AG04449 (cell line): ENCODE measurements around the gene ANO3.

ENCODE experiments used
- CTCF ChIA-PET: fragments of 350-600 bp; formaldehyde crosslinking; extraction: SDS; loops from one replicate; lab custom pipeline; 2021; ENCODE audit warnings: antibody characterized with exemption; lab: Yijun Ruan, JAX
- POLR2A ChIA-PET: fragments of 400-600, 350-600 bp; formaldehyde crosslinking; extraction: SDS; loops from one replicate; lab custom pipeline; 2020; ENCODE audit warnings: antibody characterized with exemption, inconsistent platforms; lab: Yijun Ruan, JAX
- DNase-seq: peaks from one replicate; pipeline ENCODE4 v3.0.0-alpha.2; 2010; ENCODE audit warnings: low read depth, low spot score
- H3K4me3 ChIP-seq: 2 replicates; pipeline ENCODE4 v1.5.1; 2011; ENCODE audit warnings: low read depth, mild to moderate bottlenecking, control low read depth, low read length
- TF ChIP-seq, protein P1 (sequence below): IDR thresholded peaks from one replicate; pipeline ENCODE4 v1.5.1; 2011; ENCODE audit warnings: mild to moderate bottlenecking, moderate library complexity, low read length, control low read depth, inconsistent platforms; ENCODE audit not compliant: insufficient read depth; ENCODE audit errors: missing control alignments

ANO3 gene

GRCh38 chr11:26541870-26542269, 209.9 kb downstream of the ANO3 start:
- no peak for DNase-seq
- H3K4me3 ChIP-seq = no peak overlapping the region
- ChIA-PET CTCF (no interaction called here), POLR2A (no interaction called here)
- TF ChIP-seq, protein P1, sequence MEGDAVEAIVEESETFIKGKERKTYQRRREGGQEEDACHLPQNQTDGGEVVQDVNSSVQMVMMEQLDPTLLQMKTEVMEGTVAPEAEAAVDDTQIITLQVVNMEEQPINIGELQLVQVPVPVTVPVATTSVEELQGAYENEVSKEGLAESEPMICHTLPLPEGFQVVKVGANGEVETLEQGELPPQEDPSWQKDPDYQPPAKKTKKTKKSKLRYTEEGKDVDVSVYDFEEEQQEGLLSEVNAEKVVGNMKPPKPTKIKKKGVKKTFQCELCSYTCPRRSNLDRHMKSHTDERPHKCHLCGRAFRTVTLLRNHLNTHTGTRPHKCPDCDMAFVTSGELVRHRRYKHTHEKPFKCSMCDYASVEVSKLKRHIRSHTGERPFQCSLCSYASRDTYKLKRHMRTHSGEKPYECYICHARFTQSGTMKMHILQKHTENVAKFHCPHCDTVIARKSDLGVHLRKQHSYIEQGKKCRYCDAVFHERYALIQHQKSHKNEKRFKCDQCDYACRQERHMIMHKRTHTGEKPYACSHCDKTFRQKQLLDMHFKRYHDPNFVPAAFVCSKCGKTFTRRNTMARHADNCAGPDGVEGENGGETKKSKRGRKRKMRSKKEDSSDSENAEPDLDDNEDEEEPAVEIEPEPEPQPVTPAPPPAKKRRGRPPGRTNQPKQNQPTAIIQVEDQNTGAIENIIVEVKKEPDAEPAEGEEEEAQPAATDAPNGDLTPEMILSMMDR = no peak

DNA sequence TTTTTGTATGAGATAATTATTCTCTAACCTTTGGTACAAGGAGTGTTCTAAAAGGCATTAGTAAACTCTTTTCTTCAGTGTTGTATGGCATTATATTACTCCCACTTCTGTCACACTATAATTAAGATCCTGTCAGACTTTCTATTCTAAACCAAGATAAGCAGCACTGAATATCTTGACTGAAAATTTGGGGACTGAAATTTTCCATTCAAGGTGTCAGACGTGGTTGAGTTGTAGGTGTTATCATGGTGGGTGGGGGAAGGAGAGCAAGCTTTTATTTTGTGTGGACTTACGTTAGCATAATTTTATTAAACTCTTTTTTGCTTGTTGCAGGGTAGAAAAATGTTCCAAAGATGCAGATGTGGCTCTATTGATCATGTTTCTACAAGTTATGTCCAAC, 217.2 kb downstream of the ANO3 start:
- ChIA-PET CTCF (no interaction called here), POLR2A (no interaction called here)
- no peak for DNase-seq
- H3K4me3 ChIP-seq = no peak overlapping the region
- TF ChIP-seq, protein P1 = no peak

GRCh38 chr11:26550022-26550421, 218.1 kb downstream of the ANO3 start:
- POLR2A ChIA-PET = no interaction called here
- H3K4me3 ChIP-seq = no peak overlapping the region
- TF ChIP-seq, protein P1 = no peak
- DNase-seq = no peak
- CTCF ChIA-PET = interaction anchor here (0.9 kb wide), 1 partner anchor 253 kb away, joined by 3 read pairs; no protein-coding TSS in a partner anchor

GRCh38 chr11:26551186-26551801, 219.4 kb downstream of the ANO3 start:
- CTCF ChIA-PET = interaction anchor here (0.7 to 2.2 kb wide), 13 partner anchors 8 to 934 kb away, joined by 3 to 18 read pairs (median 4); no protein-coding TSS in a partner anchor
- DNase-seq = no peak
- TF ChIP-seq, protein P1 = peak; percentile 12
- POLR2A ChIA-PET = no interaction called here
- H3K4me3 ChIP-seq = no peak overlapping the region

DNA sequence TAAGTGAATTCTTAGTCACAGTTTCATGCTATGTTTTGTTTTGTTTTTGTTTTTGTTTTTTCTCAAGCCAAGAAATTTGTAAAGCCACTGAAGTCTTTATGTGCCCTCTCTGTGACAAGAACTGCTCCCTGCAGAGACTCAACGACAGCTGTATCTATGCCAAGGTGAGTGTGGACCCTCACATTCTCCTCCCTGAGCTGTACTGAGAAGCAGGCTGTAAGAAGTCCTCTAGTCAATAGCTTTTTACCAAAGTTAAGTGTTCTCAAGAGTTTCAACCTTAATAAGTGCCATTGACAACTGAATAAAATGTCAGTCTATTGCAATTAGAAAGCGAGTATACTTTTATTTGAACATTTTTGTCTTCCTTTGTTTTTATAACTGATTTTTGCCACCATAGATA, 221.3 kb downstream of the ANO3 start:
- TF ChIP-seq, protein P1 = no peak
- no peak overlapping the region for H3K4me3 ChIP-seq
- POLR2A ChIA-PET = no interaction called here
- DNase-seq = no peak
- CTCF ChIA-PET = interaction anchor here (0.9 to 1.3 kb wide), 2 partner anchors 9 to 269 kb away, joined by 3 to 4 read pairs; no protein-coding TSS in a partner anchor

DNA sequence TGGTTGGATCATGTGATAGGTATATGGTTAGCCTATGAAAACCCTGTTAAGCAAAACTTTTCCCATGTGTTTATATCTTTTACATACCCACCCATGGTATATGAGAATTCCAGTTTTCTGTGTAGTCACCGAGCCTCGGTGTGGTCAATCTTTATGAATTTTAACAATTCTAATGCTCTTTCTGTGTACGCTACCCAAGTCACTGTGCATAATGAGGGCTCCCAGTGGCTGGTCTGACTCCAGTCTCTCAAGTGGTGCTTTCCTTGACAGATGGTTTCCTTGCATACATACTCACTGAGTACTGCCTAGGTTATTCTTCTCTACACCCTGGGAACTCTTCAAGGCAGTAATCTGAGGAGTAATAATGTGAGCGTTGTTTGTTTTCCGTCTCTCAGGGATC, 222.5 kb downstream of the ANO3 start:
- TF ChIP-seq, protein P1 = no peak
- POLR2A ChIA-PET = no interaction called here
- DNase-seq = no peak
- no peak overlapping the region for H3K4me3 ChIP-seq
- CTCF ChIA-PET = no interaction called here
